GM18868 (cell line): ENCODE data around the gene COX4I2.
"Not testable (repeated sequence)": the region's sequence is repeated elsewhere in the genome, so short reads cannot be mapped to it uniquely, and the experiment has no call there.

Experiments
- ATAC-seq: cut with Tn5 transposase; IDR thresholded peaks from one replicate; pipeline ENCODE4 v1.9.1; 2021; ENCODE audit warnings: mild to moderate bottlenecking, moderate library complexity; ENCODE audit not compliant: unreplicated experiment

COX4I2 gene

GRCh38 chr20:31637660-31638059 lies at the start of gene COX4I2:
Gene COX4I2, plus strand, starts transcription at chr20:31637912. Its CDS starts 1,106 bp downstream, at chr20:31639018.
- ATAC-seq: no peak

- ATAC-seq: no peak
These were observed 46.9 kb upstream of the COX4I2 start for GRCh38 chr20:31590717-31591225.

- ATAC-seq: no peak
These were observed 44.3 kb upstream of the COX4I2 start for GRCh38 chr20:31593221-31594001.

GRCh38 chr20:31594002-31594557 lies 43.6 kb upstream of the COX4I2 start:
- ATAC-seq: no peak

GRCh38 chr20:31594558-31595379 lies 42.9 kb upstream of the COX4I2 start:
- ATAC-seq: no peak

- no peak for ATAC-seq
These were observed 42.4 kb upstream of the COX4I2 start for GRCh38 chr20:31595380-31595653.

GRCh38 chr20:31595654-31596411 lies 41.9 kb upstream of the COX4I2 start:
- ATAC-seq: no peak

GRCh38 chr20:31596412-31596715 lies 41.3 kb upstream of the COX4I2 start:
- ATAC-seq: not testable (repeated sequence)

- ATAC-seq: no peak
These were observed 40.8 kb upstream of the COX4I2 start for GRCh38 chr20:31596831-31597480.

- no peak for ATAC-seq
These were observed 40.2 kb upstream of the COX4I2 start for GRCh38 chr20:31597481-31597855.

- ATAC-seq: no peak
These were observed 35.3 kb upstream of the COX4I2 start for GRCh38 chr20:31602431-31602778.

GRCh38 chr20:31602779-31603441 lies 34.8 kb upstream of the COX4I2 start:
- ATAC-seq: peak; percentile 78

GRCh38 chr20:31603822-31604566 lies 33.7 kb upstream of the COX4I2 start:
- peak; percentile 49 for ATAC-seq

- ATAC-seq: no peak
These were observed 33.1 kb upstream of the COX4I2 start for GRCh38 chr20:31604567-31605030.

GRCh38 chr20:31605031-31605901 lies 32.4 kb upstream of the COX4I2 start, which contains the start of gene ID1:
Gene ID1, plus strand, starts transcription at chr20:31605289. Its CDS starts 99 bp downstream, at chr20:31605388.
- peak; percentile 82 for ATAC-seq

- ATAC-seq: no peak
These were observed 31.6 kb upstream of the COX4I2 start for GRCh38 chr20:31605902-31606803.
